Measurements from ENCODE around the gene TMED8. TPM values are rescaled to one million over a fixed set of nuclear protein-coding genes. Genes with fewer than 3 reads are reported as not detected.
"Not testable (repeated sequence)": the region's sequence is repeated elsewhere in the genome, so short reads cannot be mapped to it uniquely, and the experiment has no call there.

TMED8 gene
- total and polyA plus RNA-seq, 12 donors: 4.8 to 23.6 (median 19.9) TPM

DNA sequence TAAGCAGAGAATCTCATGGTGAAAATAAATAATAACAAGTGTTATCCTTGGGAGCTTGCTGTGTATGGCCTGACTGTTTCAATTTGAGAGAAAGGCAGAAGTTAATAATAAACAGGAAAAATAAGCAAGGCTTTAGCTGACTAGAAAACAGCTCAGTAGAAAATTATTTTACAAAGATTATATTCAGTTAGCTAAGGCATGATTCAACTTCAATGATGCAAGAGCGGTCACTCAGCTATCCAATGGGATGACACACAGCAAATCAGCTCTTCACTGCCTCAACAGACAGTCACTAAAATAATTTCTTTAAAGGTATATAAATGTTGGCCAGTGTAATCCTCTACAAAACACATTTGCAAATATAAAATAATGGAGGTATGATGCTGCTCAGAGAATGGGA is 37.5 kb downstream of the TMED8 start:
- Histone ChIP-seq H3K4me1 (replicated peaks in 1 of 2) (no peaks in the 10 kb centered on the region), H3K36me3 (replicated peaks in 1 of 2) (peaks cover 0 to 17% of the 10 kb centered on the region in 2 donors), H3K27ac (no peak overlapping the region), H3K9me3 (replicated peaks in 1 of 3) (no peaks in the 10 kb centered on the region), H3K27me3 (no peaks in the 10 kb centered on the region), H3K4me3 (no peak overlapping the region)
- intact Hi-C loops (cut with DNase I): no loop called here
- no peak for DNase-seq
- 87 to 100% (median 95%) methylated on average over 1 of the region's 1 CpG for WGBS, 4 donors
- TF ChIP-seq, protein P1, sequence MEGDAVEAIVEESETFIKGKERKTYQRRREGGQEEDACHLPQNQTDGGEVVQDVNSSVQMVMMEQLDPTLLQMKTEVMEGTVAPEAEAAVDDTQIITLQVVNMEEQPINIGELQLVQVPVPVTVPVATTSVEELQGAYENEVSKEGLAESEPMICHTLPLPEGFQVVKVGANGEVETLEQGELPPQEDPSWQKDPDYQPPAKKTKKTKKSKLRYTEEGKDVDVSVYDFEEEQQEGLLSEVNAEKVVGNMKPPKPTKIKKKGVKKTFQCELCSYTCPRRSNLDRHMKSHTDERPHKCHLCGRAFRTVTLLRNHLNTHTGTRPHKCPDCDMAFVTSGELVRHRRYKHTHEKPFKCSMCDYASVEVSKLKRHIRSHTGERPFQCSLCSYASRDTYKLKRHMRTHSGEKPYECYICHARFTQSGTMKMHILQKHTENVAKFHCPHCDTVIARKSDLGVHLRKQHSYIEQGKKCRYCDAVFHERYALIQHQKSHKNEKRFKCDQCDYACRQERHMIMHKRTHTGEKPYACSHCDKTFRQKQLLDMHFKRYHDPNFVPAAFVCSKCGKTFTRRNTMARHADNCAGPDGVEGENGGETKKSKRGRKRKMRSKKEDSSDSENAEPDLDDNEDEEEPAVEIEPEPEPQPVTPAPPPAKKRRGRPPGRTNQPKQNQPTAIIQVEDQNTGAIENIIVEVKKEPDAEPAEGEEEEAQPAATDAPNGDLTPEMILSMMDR (IDR thresholded peaks at IDR 0.05): no peak
- TF ChIP-seq POLR2A (IDR thresholded peaks at IDR 0.05): no peak

DNA sequence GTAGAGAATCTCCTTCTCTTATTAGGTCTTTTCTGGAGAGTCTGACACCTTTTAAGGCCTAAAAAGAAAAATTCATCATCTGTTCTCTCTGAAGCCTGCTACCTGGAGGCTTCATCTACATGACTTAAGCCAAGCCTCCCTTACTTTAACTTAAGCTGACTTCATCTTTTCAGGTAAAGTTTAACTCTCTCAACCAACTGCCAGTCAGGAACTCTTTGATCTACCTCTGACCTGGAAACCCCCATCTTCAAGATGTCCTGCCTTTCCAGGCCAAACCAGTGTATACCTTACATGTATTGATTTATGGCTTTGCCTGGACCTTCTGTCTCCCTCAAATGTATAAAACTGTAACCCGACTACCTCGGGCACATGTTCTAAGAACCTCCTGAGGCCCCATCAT is 38.6 kb downstream of the TMED8 start:
- intact Hi-C loops (cut with DNase I): no loop called here
- DNase-seq: no peak
- Histone ChIP-seq H3K4me1 (replicated peaks in 1 of 2) (no peaks in the 10 kb centered on the region), H3K27me3 (no peaks in the 10 kb centered on the region), H3K9me3 (replicated peaks in 1 of 3) (no peaks in the 10 kb centered on the region), H3K4me3 (no peak overlapping the region), H3K36me3 (replicated peaks in 1 of 2) (peaks cover 0 to 16% of the 10 kb centered on the region in 2 donors), H3K27ac (no peak overlapping the region)
- no peak for TF ChIP-seq POLR2A (IDR thresholded peaks at IDR 0.05)
- TF ChIP-seq, protein P1 (IDR thresholded peaks at IDR 0.05): no peak
- 83 to 92% (median 89%) methylated on average over 2 of the region's 2 CpGs for WGBS, 4 donors

DNA sequence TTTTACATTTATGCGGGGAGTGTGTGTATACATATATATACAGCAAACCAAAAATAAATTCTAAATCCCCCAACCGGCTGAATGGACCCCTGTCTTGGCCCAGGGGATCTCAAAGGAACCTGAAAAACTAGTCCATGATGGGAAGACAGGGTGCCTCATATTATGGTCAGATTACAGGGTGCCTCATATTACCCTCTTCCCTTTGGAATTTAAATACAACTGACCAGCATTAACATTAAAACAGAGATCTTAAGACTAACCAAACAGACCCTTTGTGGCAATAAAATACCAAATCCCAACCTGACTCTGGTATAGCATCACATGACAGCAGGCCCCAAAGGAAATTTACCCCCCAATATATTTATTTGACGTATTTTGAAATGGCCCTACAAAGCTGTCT is 39.0 kb downstream of the TMED8 start:
- intact Hi-C loops (cut with DNase I): no loop called here
- 90 to 98% (median 93%) methylated on average over 3 of the region's 3 CpGs for WGBS, 4 donors
- Histone ChIP-seq H3K4me3 (no peak overlapping the region), H3K36me3 (replicated peaks in 1 of 2) (peaks cover 0 to 12% of the 10 kb centered on the region in 2 donors), H3K9me3 (replicated peaks in 1 of 3) (no peaks in the 10 kb centered on the region), H3K27me3 (no peaks in the 10 kb centered on the region), H3K4me1 (replicated peaks in 1 of 2) (no peaks in the 10 kb centered on the region), H3K27ac (no peak overlapping the region)
- DNase-seq: no peak
- TF ChIP-seq, protein P1 (IDR thresholded peaks at IDR 0.05): no peak
- no peak for TF ChIP-seq POLR2A (IDR thresholded peaks at IDR 0.05)

DNA sequence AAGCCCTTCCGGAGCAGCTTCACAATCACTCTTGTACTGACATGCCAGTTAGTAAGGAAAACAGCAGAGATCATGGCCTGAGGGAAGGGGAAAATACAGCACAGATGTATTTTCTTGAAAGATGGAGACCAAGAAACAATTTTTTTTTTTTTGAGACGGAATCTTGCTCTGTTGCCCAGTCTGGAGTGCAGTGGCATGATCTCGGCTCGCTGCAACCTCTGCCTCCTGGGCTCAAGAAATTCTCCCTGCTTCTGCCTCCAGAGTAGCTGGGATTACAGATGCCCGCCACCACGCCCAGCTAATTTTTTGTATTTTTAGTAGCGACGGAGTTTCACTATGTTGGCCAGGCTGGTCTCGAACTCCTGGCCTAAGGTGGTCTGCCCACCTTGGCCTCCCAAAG is 39.6 kb downstream of the TMED8 start:
- H3K9me3 ChIP-seq (replicated peaks in 1 of 3); H3K4me1 ChIP-seq (replicated peaks in 1 of 2); DNase-seq; H3K4me3 ChIP-seq; H3K27me3 ChIP-seq; H3K27ac ChIP-seq; intact Hi-C loops (cut with DNase I): not testable (repeated sequence)
- peaks cover 0 to 11% of the 10 kb centered on the region in 2 donors for H3K36me3 ChIP-seq (replicated peaks in 1 of 2)
- 93 to 100% (median 96%) methylated on average over 9 of the region's 9 CpGs for WGBS, 4 donors

DNA sequence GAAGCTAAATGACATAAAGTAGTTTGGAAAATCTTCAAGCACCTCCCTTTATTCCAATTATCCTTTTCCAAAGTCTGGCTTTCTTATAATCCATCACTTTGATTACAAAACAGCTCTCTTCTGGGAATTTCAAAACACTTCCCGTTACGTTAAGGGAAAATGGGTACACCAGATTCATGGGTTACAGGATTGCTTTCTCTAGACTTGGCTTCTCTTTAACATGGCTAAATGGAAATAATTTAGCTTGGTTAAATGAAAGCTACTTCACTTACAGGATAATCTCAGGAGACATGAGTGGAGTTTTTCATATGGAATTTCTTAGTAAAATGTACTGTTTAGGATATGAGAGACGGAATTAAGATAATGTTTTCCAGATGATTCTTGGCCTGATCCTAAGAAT is 41.3 kb downstream of the TMED8 start:
- H3K27ac ChIP-seq: no peak overlapping the region
- intact Hi-C loops (cut with DNase I): no loop called here
- no peaks in the 10 kb centered on the region for H3K9me3 ChIP-seq (replicated peaks in 1 of 3)
- DNase-seq: no peak
- no peaks in the 10 kb centered on the region for H3K4me1 ChIP-seq (replicated peaks in 1 of 2)
- no peaks in the 10 kb centered on the region for H3K27me3 ChIP-seq
- no peaks in the 10 kb centered on the region for H3K36me3 ChIP-seq (replicated peaks in 1 of 2)
- TF ChIP-seq, protein P1 (IDR thresholded peaks at IDR 0.05): no peak
- TF ChIP-seq POLR2A (IDR thresholded peaks at IDR 0.05): no peak
- no peak overlapping the region for H3K4me3 ChIP-seq
- whole genome bisulfite sequencing, 4 donors: 89 to 98% (median 93%) methylated on average over 3 of the region's 3 CpGs

Measured in adrenal gland (tissue), 12 donors.